Kidney (tissue), 14 donors: ENCODE results near the gene CDKN2AIPNL. TPM values are rescaled to one million over a fixed set of nuclear protein-coding genes. Genes with fewer than 3 reads are reported as not detected.

Source experiments
- DNase-seq, 5 donors: peaks; one replicate each; pipeline ENCODE4 v3.0.0-alpha.2; 2013 to 2020
- FAIRE-seq: peaks from 2 replicates; lab custom pipeline; 2012; peaks lifted over from hg19 to GRCh38; lab: Jason Lieb, UNC
- H3K27ac ChIP-seq, 2 donors: one replicate each; pipeline ENCODE4 v1.7.0; 2013; ENCODE audit warnings: low read depth in 2 of 2, low read length in 2 of 2, inconsistent platforms in 1 of 2
- H3K27me3 ChIP-seq: one replicate; pipeline ENCODE4 v1.7.1; 2013; ENCODE audit warnings: low read length, inconsistent platforms; ENCODE audit not compliant: control insufficient read depth, insufficient read depth
- H3K36me3 ChIP-seq, 3 donors: one replicate each; pipeline versions ENCODE4 v1.7.0 to v1.7.1; 2013; ENCODE audit warnings: low read length in 3 of 3, control low read depth in 1 of 3, inconsistent platforms in 1 of 3; ENCODE audit not compliant: insufficient read depth in 3 of 3, control insufficient read depth in 2 of 3
- H3K4me1 ChIP-seq, 3 donors: one replicate each; pipeline versions ENCODE4 v1.7.0 to v1.7.1; 2013; ENCODE audit warnings: low read length in 3 of 3, inconsistent platforms in 1 of 3, low read depth in 1 of 3; ENCODE audit not compliant: control insufficient read depth in 2 of 3, insufficient read depth in 2 of 3
- H3K4me3 ChIP-seq, 3 donors: one replicate each; pipeline versions ENCODE4 v1.7.0 to v1.8.1; 2013; ENCODE audit warnings: low read length in 3 of 3, control low read depth in 1 of 3, inconsistent platforms in 1 of 3
- H3K9ac ChIP-seq, 3 donors: one replicate each; pipeline versions ENCODE4 v1.7.0 to v1.7.1; 2013; ENCODE audit warnings: low read length in 3 of 3, control low read depth in 1 of 3, inconsistent platforms in 1 of 3
- H3K9me3 ChIP-seq, 3 donors: one replicate each; pipeline versions ENCODE4 v1.7.0 to v1.7.1; 2013; ENCODE audit warnings: low read length in 3 of 3, control low read depth in 1 of 3, inconsistent platforms in 1 of 3; ENCODE audit not compliant: control insufficient read depth in 2 of 3, insufficient read depth in 1 of 3
- intact Hi-C: fragments of 100-400 bp; cut with DNase I; formaldehyde crosslinking; loops from one replicate; pipeline ENCODE4 v1.11.1; 2022
- polyA plus RNA-seq: library from polyadenylated mRNA; stranded (reverse); fragments of 350-450 nt; fragmentation: Illumina TruSeq; extraction: RNeasy Lipid Tissue Mini Kit (QIAGEN cat#74804); gene quantifications from one replicate; pipeline ENCODE4 v1.2.3, GENCODE V29; 2014; ENCODE audit warnings: low read depth, low replicate concordance; ENCODE audit not compliant: insufficient read depth
- total RNA-seq: library from RNA; stranded (reverse); fragmentation: NEBNext Ultra II Directional; extraction: Animal tissue kit (Norgen Biotek cat#: 25700); gene quantifications from one replicate; pipeline ENCODE4 v1.2.1, GENCODE V29; 2021
- TF ChIP-seq, protein P1 (sequence below): IDR thresholded peaks from 3 replicates; pipeline ENCODE4 v1.5.1; 2012; ENCODE audit warnings: mild to moderate bottlenecking, moderate library complexity, borderline replicate concordance; ENCODE audit not compliant: insufficient read depth; ENCODE audit errors: extremely low read depth
- donor health status: control.
- donor health status: control.
- donor health status: control.
- donor health status: control.
- donor health status: control.
- donor health status: DM: yes; HTN: yes; CAD: no.
- donor health status: Normal renal cell carcinoma (clear cell type).

CDKN2AIPNL gene
- total and polyA plus RNA-seq, 2 donors from 2014 or later = 19.0 to 38.2 TPM

DNA sequence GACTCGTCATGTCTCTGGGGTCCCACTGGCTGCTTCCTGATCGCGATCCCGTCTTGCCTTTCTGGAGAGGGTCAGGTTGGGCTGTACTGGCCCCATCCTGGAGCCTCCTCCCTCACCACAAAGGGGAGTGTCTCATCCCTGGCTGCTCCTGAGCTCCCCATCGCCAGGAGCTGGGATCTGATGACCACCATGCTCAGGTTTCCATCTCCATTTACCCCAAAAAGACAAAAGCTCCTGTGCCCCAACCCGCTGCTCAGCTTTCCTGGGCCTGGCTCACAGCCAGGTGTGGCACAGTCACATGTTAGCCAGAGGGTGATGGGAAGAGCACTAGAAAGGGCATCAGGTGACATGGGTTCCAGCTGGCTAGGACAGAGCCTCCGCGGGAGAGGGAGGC lies 47.3 kb upstream of the CDKN2AIPNL start:
- no peaks in the 10 kb centered on the region for H3K9me3 ChIP-seq
- no peak overlapping the region for H3K27ac ChIP-seq
- peaks cover 0 to 8% (median 0%) of the 10 kb centered on the region in 3 donors for H3K4me1 ChIP-seq
- no peaks in the 10 kb centered on the region for H3K36me3 ChIP-seq
- intact Hi-C loops = no loop called here
- DNase-seq = peak in 2 of 5 donors; percentile 33 to 61
- FAIRE-seq = no peak
- no peak overlapping the region for H3K4me3 ChIP-seq
- H3K9ac ChIP-seq = no peak overlapping the region
- H3K27me3 ChIP-seq = no peaks in the 10 kb centered on the region
- TF ChIP-seq, protein P1, sequence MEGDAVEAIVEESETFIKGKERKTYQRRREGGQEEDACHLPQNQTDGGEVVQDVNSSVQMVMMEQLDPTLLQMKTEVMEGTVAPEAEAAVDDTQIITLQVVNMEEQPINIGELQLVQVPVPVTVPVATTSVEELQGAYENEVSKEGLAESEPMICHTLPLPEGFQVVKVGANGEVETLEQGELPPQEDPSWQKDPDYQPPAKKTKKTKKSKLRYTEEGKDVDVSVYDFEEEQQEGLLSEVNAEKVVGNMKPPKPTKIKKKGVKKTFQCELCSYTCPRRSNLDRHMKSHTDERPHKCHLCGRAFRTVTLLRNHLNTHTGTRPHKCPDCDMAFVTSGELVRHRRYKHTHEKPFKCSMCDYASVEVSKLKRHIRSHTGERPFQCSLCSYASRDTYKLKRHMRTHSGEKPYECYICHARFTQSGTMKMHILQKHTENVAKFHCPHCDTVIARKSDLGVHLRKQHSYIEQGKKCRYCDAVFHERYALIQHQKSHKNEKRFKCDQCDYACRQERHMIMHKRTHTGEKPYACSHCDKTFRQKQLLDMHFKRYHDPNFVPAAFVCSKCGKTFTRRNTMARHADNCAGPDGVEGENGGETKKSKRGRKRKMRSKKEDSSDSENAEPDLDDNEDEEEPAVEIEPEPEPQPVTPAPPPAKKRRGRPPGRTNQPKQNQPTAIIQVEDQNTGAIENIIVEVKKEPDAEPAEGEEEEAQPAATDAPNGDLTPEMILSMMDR = no peak

DNA sequence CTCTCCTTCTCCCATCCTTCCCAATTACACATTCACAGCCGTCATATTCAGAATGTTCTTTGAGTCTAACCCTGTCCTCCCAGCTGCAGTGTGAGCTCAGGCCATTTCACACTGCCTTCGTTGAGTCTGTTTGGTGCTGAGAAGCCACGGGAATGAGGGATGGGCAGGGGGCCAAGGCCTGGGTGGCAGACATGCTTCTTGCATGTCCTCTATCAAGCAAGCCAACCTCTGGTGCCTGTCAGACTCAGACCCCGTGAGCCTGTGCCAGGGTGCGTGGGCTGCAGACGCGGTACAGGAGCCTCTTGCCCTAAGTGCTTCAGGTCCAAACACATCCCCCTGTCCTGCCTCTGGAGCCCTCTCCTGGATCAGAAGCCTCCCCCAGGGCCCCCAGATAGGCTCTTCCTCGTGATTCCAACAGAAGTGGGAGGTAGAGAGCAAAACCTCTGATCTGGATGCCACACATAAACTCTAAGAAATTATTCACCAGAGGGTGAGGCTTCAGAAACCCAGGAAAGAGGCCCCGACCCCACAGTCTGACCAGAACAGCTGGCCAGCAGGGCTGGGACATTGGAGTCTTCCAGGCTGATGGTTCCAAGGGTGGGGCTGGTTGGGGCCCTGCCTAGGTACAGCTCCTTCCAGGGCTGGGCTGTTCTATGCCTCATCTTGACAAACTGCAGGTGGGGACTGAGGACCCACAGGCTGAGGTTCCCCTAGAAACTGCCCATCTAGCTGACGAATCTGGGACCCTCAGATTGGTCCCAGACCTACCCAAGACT lies 46.7 kb upstream of the CDKN2AIPNL start:
- Histone ChIP-seq H3K4me3 (no peak overlapping the region), H3K36me3 (no peaks in the 10 kb centered on the region), H3K27ac (no peak overlapping the region), H3K27me3 (no peaks in the 10 kb centered on the region), H3K9me3 (no peaks in the 10 kb centered on the region), H3K9ac (no peak overlapping the region), H3K4me1 (peaks cover 0 to 8% (median 0%) of the 10 kb centered on the region in 3 donors)
- TF ChIP-seq, protein P1 = no peak
- DNase-seq (peak in 1 of 5 donors; percentile 78), FAIRE-seq (no peak)
- intact Hi-C loops = no loop called here

DNA sequence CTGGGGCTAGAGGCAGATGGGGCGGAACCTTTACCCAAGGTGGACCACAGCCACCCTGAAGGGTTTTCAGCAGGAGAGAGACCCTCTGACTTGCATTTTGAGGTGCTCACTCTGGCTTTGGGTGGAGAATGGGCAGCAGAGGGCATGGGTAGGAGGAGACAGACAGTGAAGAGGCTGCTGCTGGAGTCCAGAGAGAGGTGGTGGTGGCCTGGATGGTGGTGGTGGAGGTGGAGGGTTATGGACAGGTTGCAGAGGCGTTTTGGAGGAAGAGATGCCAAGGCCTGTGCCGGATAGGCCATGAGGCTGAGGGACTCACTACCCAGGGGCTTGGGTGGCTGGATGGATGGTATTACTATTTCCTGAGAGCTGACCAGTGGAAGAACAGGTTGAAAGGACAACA lies 46.1 kb upstream of the CDKN2AIPNL start:
- Histone ChIP-seq H3K9me3 (no peaks in the 10 kb centered on the region), H3K4me1 (peaks cover 0 to 8% (median 0%) of the 10 kb centered on the region in 3 donors), H3K4me3 (no peak overlapping the region), H3K9ac (no peak overlapping the region), H3K27me3 (no peaks in the 10 kb centered on the region), H3K36me3 (no peaks in the 10 kb centered on the region), H3K27ac (no peak overlapping the region)
- DNase-seq (peak in 1 of 5 donors; percentile 22), FAIRE-seq (no peak)
- TF ChIP-seq, protein P1 = no peak
- intact Hi-C loops = no loop called here

DNA sequence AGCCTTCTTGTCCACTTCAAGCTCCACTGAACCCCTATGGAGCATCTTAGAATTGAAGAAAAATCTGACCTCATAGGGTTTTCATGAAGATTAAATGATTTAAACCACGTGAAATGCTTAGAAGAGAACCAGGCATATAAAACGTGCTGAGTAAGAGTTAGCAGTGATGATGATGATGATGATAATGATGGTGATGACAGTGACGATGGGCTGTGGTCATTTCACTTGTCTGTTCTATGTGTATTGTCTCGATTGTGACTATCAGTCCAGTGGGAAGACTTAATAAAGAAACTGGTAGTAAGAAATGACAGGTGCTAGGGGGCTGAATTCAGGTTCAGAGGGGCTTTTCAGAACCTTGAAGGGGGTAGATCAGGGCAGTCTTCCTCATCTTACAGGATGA lies 45.1 kb upstream of the CDKN2AIPNL start:
- Histone ChIP-seq H3K9me3 (no peaks in the 10 kb centered on the region), H3K27ac (no peak overlapping the region), H3K9ac (no peak overlapping the region), H3K4me3 (no peak overlapping the region), H3K4me1 (peaks cover 0 to 8% (median 0%) of the 10 kb centered on the region in 3 donors), H3K36me3 (no peaks in the 10 kb centered on the region), H3K27me3 (no peaks in the 10 kb centered on the region)
- TF ChIP-seq, protein P1 = no peak
- intact Hi-C loops = no loop called here
- FAIRE-seq (no peak), DNase-seq (no peak)
